GM04503 (cell line): ENCODE results near the gene ENPP1.
"Not testable (repeated sequence)": the region's sequence is repeated elsewhere in the genome, so short reads cannot be mapped to it uniquely, and the experiment has no call there.

ENCODE experiments used
- DNase-seq: peaks from one replicate; pipeline ENCODE4 v3.0.0-alpha.2; 2012; ENCODE audit warnings: low read depth

ENPP1 gene

GRCh38 chr6:131831392-131831791 is 23.6 kb downstream of the ENPP1 start:
- no peak for DNase-seq

GRCh38 chr6:131831886-131832285 is 24.1 kb downstream of the ENPP1 start:
- DNase-seq, result no peak

- no peak for DNase-seq
Measured at GRCh38 chr6:131832363-131832762, 24.5 kb downstream of the ENPP1 start.

GRCh38 chr6:131838051-131838450 is 30.2 kb downstream of the ENPP1 start:
- no peak for DNase-seq

GRCh38 chr6:131839388-131839787 is 31.6 kb downstream of the ENPP1 start:
- DNase-seq, result no peak

GRCh38 chr6:131840441-131840840 is 32.6 kb downstream of the ENPP1 start:
- no peak for DNase-seq

GRCh38 chr6:131840936-131841583 is 33.2 kb downstream of the ENPP1 start:
- no peak for DNase-seq

- DNase-seq, result no peak
Measured at GRCh38 chr6:131843768-131844167, 35.9 kb downstream of the ENPP1 start.

GRCh38 chr6:131844243-131844841 is 36.5 kb downstream of the ENPP1 start:
- DNase-seq, result peak; percentile 30

GRCh38 chr6:131846023-131846663 is 38.3 kb downstream of the ENPP1 start:
- DNase-seq, result no peak

GRCh38 chr6:131846905-131847304 is 39.1 kb downstream of the ENPP1 start:
- DNase-seq, result no peak

GRCh38 chr6:131849799-131850198 is 42.0 kb downstream of the ENPP1 start:
- no peak for DNase-seq

- DNase-seq, result no peak
Measured at GRCh38 chr6:131851049-131851769, 43.4 kb downstream of the ENPP1 start.

- DNase-seq, result no peak
Measured at GRCh38 chr6:131852200-131852599, 44.4 kb downstream of the ENPP1 start.

GRCh38 chr6:131854803-131855202 is 47.0 kb downstream of the ENPP1 start:
- no peak for DNase-seq

- peak; percentile 23 for DNase-seq
Measured at GRCh38 chr6:131858765-131859415, 51.1 kb downstream of the ENPP1 start.

- not testable (repeated sequence) for DNase-seq
Measured at GRCh38 chr6:131859658-131860057, 51.8 kb downstream of the ENPP1 start.

GRCh38 chr6:131861381-131861780 is 53.6 kb downstream of the ENPP1 start:
- DNase-seq, result peak; percentile 73

- no peak for DNase-seq
Measured at GRCh38 chr6:131862476-131862875, 54.7 kb downstream of the ENPP1 start.

- DNase-seq, result no peak
Measured at GRCh38 chr6:131867744-131868143, 59.9 kb downstream of the ENPP1 start.

- DNase-seq, result no peak
Measured at GRCh38 chr6:131868836-131869235, 61.0 kb downstream of the ENPP1 start.

GRCh38 chr6:131875647-131876046 is 67.8 kb downstream of the ENPP1 start:
- DNase-seq, result no peak
